Endodermal cell (in vitro differentiated cells): ENCODE results near the gene SCGB1C2. TPM values are rescaled to one million over a fixed set of nuclear protein-coding genes. Genes with fewer than 3 reads are reported as not detected.

Source experiments
- DNase-seq: peaks from one replicate; pipeline ENCODE4 v3.0.0-alpha.2; 2017
- H3K27ac ChIP-seq: 2 replicates; pipeline ENCODE4 v1.5.1; 2013; ENCODE audit warnings: mild to moderate bottlenecking, low read depth, low read length, moderate library complexity
- H3K27me3 ChIP-seq: 2 replicates; pipeline ENCODE4 v1.6.1; 2013; ENCODE audit warnings: mild to moderate bottlenecking, low read length, moderate library complexity; ENCODE audit not compliant: insufficient read depth, control insufficient read depth, poor library complexity, severe bottlenecking
- H3K36me3 ChIP-seq: 2 replicates; pipeline ENCODE4 v1.7.0; 2013; ENCODE audit warnings: mild to moderate bottlenecking, low read length, moderate library complexity; ENCODE audit not compliant: control insufficient read depth, insufficient read depth
- H3K4me1 ChIP-seq: one replicate; pipeline ENCODE4 v1.7.0; 2013; ENCODE audit warnings: low read length; ENCODE audit not compliant: control insufficient read depth, insufficient read depth
- H3K4me3 ChIP-seq: 2 replicates; pipeline ENCODE4 v1.5.1; 2013; ENCODE audit warnings: mild to moderate bottlenecking, low read length, moderate library complexity
- H3K9ac ChIP-seq: 2 replicates; pipeline ENCODE4 v1.6.1; 2013; ENCODE audit warnings: mild to moderate bottlenecking, low read length, moderate library complexity; ENCODE audit not compliant: poor library complexity, severe bottlenecking; ENCODE audit errors: extremely low read depth
- H3K9me3 ChIP-seq: 2 replicates; pipeline ENCODE4 v1.6.1; 2013; ENCODE audit warnings: mild to moderate bottlenecking, low read length, moderate library complexity; ENCODE audit not compliant: control insufficient read depth
- H3K27ac Mint-ChIP-seq: 2 replicates; pipeline ENCODE4 v1.8.0; 2020; ENCODE audit warnings: mixed read lengths
- H3K27me3 Mint-ChIP-seq: 2 replicates; pipeline ENCODE4 v1.8.0; 2021; ENCODE audit warnings: mild to moderate bottlenecking, mixed read lengths; ENCODE audit not compliant: insufficient read depth
- H3K36me3 Mint-ChIP-seq: 2 replicates; pipeline ENCODE4 v1.8.0; 2020; ENCODE audit warnings: low read depth, mixed read lengths
- H3K4me1 Mint-ChIP-seq: 2 replicates; pipeline ENCODE4 v1.8.0; 2020; ENCODE audit warnings: mixed read lengths
- H3K4me3 Mint-ChIP-seq: 2 replicates; pipeline ENCODE4 v1.8.0; 2020; ENCODE audit warnings: mild to moderate bottlenecking, moderate library complexity, mixed read lengths
- H3K9me3 Mint-ChIP-seq: 2 replicates; pipeline ENCODE4 v1.8.0; 2020; ENCODE audit warnings: mild to moderate bottlenecking, mixed read lengths
- WGBS, 2 experiments: methylation state at CpG; one replicate each; pipeline versions ENCODE4 v1.1.5 to v1.1.7; 2013; ENCODE audit warnings: missing lambda C conversion rate in 2 of 2, mixed read lengths in 1 of 2; ENCODE audit not compliant: insufficient coverage in 1 of 2, insufficient read length in 1 of 2; 5-methylcytosine and 5-hydroxymethylcytosine counted together
- total RNA-seq, 2 donors: library from RNA; stranded (reverse); fragmentation: NEBNext Ultra II Directional in 1 of 2; extraction: Animal tissue kit (Norgen Biotek cat#: 25700) in 1 of 2; gene quantifications; 2 replicates in 1 of 2; 3 replicates in 1 of 2; pipeline ENCODE4 v1.2.1, GENCODE V29; 2021
- TF ChIP-seq, protein P1 (sequence below): fragments of 200-600 bp; sonication (generic); conservative IDR thresholded peaks from 2 replicates; pipeline ENCODE4 v1.5.0; 2021; ENCODE audit warnings: antibody characterized with exemption, mild to moderate bottlenecking

SCGB1C2 gene
- total RNA-seq, 2 donors from 2014 or later, result not detected

DNA sequence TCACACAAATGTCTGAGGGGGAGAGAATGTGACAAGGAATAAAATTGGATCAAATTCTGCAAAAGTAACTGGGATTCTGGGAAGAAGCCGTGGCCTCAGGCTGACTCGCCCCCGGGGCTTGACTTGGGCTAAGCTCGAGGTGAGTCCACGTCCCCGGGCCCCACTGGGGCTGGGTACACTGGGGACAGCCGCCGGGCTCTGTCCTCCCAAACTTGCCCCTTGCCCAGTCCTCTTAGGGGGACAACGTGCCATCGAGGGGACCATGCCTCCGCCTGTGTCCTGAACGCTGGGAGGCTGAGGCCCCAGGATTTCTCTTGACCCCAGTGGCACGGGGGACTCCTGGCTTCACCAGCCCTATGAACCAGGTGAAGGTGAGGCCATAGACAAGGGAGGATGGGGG lies 23.0 kb downstream of the SCGB1C2 start:
- Mint-ChIP-seq H3K4me1 (no peaks in the 10 kb centered on the region), H3K9me3 (no peaks in the 10 kb centered on the region), H3K27ac (no peak overlapping the region), H3K4me3 (no peak overlapping the region), H3K27me3 (peaks cover 2% of the 10 kb centered on the region), H3K36me3 (no peaks in the 10 kb centered on the region)
- no peaks in the 10 kb centered on the region for H3K4me1 ChIP-seq
- no peak overlapping the region for H3K4me3 ChIP-seq
- 87 to 93% methylated on average over 8 to 13 of the region's 13 CpGs for WGBS, 2 experiments
- H3K9me3 ChIP-seq, result no peaks in the 10 kb centered on the region
- H3K9ac ChIP-seq, result no peak overlapping the region
- no peak overlapping the region for H3K27ac ChIP-seq
- no peak for DNase-seq
- H3K27me3 ChIP-seq, result no peaks in the 10 kb centered on the region
- TF ChIP-seq, protein P1, sequence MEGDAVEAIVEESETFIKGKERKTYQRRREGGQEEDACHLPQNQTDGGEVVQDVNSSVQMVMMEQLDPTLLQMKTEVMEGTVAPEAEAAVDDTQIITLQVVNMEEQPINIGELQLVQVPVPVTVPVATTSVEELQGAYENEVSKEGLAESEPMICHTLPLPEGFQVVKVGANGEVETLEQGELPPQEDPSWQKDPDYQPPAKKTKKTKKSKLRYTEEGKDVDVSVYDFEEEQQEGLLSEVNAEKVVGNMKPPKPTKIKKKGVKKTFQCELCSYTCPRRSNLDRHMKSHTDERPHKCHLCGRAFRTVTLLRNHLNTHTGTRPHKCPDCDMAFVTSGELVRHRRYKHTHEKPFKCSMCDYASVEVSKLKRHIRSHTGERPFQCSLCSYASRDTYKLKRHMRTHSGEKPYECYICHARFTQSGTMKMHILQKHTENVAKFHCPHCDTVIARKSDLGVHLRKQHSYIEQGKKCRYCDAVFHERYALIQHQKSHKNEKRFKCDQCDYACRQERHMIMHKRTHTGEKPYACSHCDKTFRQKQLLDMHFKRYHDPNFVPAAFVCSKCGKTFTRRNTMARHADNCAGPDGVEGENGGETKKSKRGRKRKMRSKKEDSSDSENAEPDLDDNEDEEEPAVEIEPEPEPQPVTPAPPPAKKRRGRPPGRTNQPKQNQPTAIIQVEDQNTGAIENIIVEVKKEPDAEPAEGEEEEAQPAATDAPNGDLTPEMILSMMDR, result no peak
- no peaks in the 10 kb centered on the region for H3K36me3 ChIP-seq

DNA sequence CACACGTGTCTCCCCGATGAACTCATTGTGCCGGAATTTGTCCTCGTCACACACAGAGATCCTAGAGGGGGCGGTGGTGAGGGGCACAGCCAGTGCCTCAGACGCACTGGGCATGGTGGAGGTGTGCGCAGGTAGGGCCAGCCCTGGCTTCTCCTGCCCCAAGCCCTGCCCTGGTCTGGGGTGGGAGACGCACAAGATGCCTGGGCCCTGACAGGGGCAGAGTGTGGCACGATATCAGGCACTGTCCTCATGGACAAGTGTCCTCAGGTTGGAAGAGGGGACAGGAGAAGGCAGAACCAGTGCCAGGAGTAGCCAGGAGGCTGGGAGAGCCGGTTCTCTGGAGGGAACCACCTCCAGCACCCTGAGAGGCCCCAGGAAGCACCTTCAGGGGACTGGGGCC lies 24.1 kb downstream of the SCGB1C2 start:
- H3K4me1 Mint-ChIP-seq, result no peaks in the 10 kb centered on the region
- H3K4me3 Mint-ChIP-seq, result no peak overlapping the region
- Histone ChIP-seq H3K9me3 (no peaks in the 10 kb centered on the region), H3K9ac (no peak overlapping the region), H3K27me3 (no peaks in the 10 kb centered on the region), H3K4me1 (no peaks in the 10 kb centered on the region), H3K36me3 (no peaks in the 10 kb centered on the region), H3K4me3 (no peak overlapping the region), H3K27ac (no peak overlapping the region)
- TF ChIP-seq, protein P1, result no peak
- H3K36me3 Mint-ChIP-seq, result no peaks in the 10 kb centered on the region
- DNase-seq, result no peak
- WGBS, 2 experiments, result 84 to 90% methylated on average over 9 to 10 of the region's 10 CpGs
- peaks cover 2% of the 10 kb centered on the region for H3K27me3 Mint-ChIP-seq
- H3K9me3 Mint-ChIP-seq, result no peaks in the 10 kb centered on the region
- H3K27ac Mint-ChIP-seq, result no peak overlapping the region

DNA sequence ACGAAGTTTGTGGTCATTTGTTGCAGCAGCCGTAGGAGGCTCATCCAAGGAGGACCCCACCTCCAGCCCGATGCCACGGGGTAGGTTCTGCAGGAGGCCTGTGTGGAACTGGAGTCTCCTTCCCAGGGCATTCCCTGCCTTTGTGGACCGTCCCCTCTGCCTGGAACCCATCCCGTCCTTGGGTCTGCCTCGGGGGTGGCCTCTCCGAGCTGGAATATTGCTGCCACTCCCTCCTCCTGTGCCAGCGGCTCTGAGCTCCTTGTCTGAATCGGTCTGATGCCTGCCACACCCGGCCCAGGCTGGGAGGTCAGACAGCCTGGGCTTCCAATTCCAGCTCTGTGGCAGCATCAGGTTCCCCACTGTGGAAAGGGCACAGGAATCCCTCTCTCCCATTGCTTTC lies 25.3 kb downstream of the SCGB1C2 start:
- no peaks in the 10 kb centered on the region for H3K36me3 ChIP-seq
- H3K4me1 ChIP-seq, result no peaks in the 10 kb centered on the region
- Mint-ChIP-seq H3K27me3 (peaks cover 2% of the 10 kb centered on the region), H3K36me3 (no peaks in the 10 kb centered on the region), H3K4me1 (no peaks in the 10 kb centered on the region), H3K27ac (no peak overlapping the region), H3K9me3 (no peaks in the 10 kb centered on the region), H3K4me3 (no peak overlapping the region)
- H3K27ac ChIP-seq, result no peak overlapping the region
- H3K9me3 ChIP-seq, result no peaks in the 10 kb centered on the region
- no peak overlapping the region for H3K4me3 ChIP-seq
- H3K27me3 ChIP-seq, result no peaks in the 10 kb centered on the region
- DNase-seq, result no peak
- H3K9ac ChIP-seq, result no peak overlapping the region
- WGBS, 2 experiments, result 89 to 95% methylated on average over 10 to 11 of the region's 11 CpGs
- TF ChIP-seq, protein P1, result no peak
